Suppressor macrophage treated with lipopolysaccharide for 4 hours (primary cell): ENCODE results near the gene RDM1.

Experiments used
- DNase-seq: peaks from one replicate; pipeline ENCODE4 v3.0.0-alpha.2; 2020

Gene RDM1

DNA sequence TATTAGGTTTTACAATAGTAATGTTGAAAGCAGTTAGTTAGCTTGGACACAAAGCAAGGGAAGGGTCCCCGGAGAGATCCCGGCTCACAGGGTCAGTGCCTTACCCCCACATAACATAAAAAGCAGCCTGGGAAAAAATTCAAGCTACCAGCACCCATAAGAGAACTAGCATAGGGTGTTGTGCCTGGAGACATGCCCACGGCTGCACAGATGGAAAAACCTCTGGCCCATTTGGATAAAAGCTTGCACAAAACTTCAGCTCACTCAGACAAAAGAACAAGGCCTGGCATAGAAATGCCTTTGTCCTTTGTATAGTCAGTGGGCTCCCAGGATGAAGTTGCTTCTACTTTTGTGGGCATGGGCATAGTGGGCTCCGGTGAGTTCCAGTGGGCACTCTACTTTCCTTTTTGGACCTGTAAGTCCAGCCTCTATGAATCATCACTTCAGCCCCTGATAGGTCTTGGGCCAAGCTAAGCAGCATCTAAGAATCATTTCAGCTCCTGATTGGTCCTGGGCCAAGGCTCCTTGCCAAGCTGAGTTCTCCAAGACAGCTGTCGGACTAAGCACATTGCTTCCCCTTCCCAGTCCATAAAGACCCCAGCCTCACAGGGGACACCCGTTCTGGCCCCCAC lies 1.3 kb upstream of the RDM1 start:
- no peak for DNase-seq

- DNase-seq, result no peak
Observed at GRCh38 chr17:35927714-35928113, 2.9 kb downstream of the RDM1 start.

DNA sequence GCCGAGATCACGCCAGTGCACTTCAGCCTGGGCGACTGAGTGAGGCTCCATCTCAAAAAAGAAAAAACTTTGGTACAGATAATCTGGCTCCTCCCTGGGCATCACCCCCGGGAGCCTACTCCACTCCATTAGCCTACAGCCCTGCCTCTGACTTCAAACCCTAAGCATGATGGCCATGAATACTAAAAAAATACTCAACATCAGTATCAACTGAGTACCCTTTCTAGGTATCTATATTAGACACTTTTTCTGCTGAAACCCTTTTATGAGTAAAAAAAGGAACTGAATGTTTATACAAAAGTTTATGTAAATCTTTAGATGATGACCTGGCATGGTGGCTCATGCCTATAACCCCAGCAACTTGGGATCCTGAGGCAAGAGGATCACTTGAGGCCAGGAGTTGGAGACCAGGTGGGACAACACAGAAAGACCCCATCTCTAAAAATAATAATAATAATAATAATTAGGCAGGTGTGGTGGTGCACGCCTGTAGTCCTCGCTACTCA lies 6.9 kb downstream of the RDM1 start:
- peak; percentile 10 for DNase-seq

DNA sequence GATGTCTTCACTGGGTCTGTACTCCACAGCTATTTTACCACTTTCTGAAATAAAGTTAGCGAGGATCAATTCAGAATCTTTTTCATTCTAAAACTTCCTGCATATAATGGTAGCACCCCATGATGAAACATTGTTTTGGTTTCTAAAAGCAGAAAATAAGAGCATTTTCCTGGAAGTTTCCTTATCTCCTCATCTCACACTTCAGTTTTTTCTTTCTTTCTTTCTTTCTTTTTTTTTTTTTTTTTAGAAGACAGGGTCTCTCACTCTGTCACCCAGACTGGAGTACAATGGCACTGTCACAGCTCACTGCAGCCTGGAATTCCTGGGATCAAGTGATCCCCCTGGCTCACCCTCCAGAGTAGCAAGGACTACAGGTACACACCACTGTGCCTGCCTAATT lies 10.3 kb downstream of the RDM1 start:
- DNase-seq, result no peak

DNA sequence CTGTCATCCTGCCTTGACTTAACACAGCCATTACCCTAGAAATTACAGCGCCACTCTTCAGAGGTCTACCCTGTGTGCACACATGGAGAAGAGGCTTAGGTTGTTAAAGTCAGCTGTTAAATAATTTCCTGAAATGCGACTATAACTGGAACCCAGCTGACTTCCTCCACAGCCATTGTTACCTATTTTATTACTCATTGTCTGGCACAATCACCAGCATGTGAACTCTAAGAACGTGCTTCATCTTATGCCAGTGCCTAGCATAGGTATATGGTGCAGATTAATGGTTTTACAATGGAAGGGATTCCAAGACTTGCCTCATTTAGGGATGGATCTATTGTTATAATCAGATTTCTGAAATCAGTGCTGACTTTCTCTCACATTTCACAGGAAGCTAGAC lies 11.9 kb downstream of the RDM1 start:
- no peak for DNase-seq

DNA sequence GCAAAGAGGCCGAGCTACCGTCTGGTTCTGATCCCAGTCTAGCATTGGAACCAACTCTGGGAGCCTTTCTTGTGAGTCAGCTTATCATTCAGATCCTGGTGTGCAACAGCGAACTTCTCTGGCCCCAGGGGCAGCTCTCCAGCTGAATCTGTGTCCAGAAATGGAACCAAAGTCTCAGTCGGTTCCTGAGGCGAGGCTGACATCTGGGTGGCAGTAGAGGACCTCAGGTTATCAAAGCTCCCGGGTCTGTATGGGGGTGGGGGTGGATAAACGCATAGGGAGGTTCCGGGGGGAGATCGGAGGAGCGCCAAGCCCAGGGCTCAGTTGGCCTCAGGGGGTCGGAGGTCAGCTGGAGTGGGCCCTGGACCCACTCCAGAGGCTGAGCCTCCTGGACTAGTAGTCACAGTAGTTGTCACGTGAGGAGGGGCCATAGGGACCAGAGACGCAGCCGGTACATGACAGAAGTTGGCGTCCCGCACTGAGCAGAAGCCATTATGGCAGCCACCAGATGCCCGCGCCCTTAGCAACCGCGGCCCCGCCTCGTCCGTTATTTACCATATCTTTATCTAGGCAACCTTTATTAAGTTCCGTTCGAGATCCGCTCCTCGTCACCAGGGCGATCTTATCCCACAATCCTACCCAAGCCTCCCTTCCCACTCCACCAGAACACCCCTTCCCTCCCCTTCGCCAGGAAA lies 12.9 kb downstream of the RDM1 start:
- DNase-seq, result no peak

DNA sequence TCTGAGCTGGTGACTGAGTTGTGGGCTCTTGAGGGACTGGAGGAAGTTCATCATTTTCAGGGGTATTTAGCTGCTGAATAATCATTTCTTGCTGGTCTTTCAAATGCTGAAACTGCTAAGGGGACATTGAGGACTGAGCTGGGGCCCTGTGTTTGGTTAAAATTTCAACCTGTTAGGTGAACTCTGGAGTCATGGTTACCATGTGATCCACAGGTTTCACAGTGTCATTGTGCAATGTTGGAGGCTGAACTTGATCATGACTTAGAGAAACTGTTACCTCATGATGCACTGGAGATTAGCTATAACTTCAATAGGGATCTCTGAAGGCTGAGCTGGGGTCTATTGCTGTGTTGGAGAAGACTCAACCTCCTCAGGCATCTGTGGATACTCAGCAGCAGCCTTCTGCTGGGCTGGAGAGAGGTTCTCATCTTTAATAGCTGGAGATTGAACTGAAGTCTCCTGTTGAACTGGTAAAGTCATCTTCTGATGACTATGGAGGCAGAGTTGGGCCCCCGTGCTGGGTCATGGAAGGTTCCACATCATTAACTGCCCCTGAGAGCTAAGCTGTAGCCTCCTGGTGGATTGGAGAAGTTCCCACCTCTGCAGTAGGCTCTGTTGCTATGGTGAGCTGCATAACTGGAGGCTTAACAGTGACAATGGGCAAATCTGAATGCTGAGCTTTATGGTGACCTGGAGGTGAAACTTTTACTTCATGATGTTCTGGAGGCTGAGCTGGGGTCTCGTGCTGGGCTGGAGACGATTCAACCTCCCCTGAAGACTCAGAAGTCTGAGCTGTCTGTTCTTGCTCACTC lies 15.2 kb downstream of the RDM1 start:
- DNase-seq, result no peak

GRCh38 chr17:35914354-35914753 lies 16.2 kb downstream of the RDM1 start:
- DNase-seq, result no peak

GRCh38 chr17:35913609-35914008 lies 17.0 kb downstream of the RDM1 start:
- DNase-seq, result no peak

DNA sequence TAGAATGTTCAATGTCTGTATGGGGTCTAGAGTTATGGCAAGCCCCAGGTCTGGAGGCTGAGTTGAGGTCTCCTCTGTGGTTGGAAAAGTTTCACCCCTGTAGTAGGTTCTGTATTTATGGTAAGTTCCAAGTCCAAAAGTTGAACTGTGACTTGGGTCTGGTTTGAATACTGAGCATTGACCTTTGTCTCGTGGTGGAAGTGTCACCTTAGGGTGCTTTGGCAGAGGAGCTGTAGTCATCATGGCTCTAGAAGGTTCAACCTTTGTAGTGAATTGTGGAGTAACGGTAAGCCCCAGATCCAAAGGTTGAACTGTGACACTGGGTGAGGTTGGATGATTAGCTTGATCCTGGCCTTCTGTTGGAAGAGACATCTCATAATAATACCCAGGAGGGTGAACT lies 17.6 kb downstream of the RDM1 start:
- no peak for DNase-seq

DNA sequence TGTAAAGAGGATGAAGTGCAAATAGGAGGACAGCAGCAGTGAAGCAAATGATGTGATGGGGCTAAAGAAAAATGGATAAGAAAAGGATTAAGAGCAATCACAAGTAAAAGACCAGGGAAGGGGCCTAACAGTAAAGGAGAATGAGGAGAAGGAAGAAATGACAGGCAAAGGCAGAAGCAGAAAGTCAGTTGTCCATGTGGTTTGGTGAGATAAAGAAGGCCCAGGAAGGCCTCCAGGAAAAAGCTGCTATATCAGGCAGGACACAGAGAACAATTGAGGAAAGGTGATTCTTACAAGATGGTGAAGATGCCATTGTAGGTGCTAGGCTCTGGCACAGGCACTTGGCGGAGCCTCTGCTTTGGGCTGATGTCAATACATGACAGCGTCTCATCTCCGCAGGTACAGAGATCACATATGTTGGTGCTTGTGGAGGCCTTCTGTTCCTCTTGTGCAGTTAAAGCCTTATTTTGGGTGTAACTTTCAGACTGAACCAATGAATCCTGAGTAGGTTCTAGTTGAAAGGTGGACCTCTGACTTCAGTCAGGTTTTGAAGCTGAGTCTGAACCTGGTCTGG lies 18.1 kb downstream of the RDM1 start:
- DNase-seq, result no peak

DNA sequence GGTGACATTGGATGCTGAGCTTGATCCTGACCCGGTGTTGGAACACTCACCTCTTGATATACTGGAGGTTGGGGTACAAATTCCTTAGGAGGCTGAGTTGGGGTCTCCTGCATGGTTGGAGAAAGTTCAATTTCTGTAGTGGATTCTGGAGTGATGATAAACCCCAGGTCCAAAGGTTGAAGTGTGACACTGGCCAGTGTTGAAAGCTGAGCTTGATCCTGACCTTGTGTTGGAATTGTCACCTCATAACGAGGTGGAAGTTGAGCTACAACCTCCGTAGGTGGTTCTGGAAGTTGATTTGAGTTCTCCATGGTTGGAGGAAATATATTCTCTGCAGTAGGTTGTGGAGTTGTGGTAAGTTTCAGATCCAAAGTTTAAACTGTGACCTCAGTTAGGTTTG lies 21.2 kb downstream of the RDM1 start:
- DNase-seq, result no peak

GRCh38 chr17:35907691-35908090 lies 22.9 kb downstream of the RDM1 start:
- DNase-seq, result no peak

DNA sequence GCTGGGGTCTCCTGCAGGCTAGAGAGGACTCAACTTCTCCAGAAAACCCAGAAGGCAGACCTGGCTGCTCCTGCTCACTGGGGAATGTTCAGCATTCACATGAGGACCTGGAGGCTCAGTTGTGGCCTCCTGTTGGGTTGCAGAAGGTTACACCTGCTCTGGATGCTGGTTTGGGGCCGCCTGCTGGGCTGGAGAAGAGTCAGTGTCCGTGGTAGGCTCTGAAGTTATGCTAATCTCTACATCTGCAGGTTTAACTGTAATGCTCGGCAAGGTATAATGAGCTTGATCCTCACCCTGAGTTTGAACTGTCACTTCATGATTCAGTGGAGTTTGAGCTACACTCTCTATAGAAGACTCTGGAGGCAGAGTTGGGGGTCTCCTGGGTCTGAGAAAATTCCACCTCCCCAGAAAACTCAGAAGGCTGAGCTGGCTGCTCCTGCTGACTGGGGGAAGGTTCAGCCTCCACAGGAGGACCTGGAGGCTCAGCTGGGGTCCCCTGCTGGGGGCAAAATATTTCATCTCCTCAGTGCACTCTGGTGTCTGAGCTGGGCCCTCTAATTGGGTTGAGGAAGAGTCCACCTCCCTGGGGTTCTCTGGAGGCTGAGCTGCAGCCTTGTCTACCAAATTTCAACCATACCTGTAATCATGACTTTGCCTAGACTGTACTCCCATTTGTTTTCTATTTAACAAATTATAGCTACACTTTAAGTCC lies 23.5 kb downstream of the RDM1 start:
- DNase-seq, result no peak

GRCh38 chr17:35906191-35906925 lies 24.2 kb downstream of the RDM1 start:
- DNase-seq, result no peak

- DNase-seq, result no peak
Observed at GRCh38 chr17:35903451-35903850, 27.1 kb downstream of the RDM1 start.

DNA sequence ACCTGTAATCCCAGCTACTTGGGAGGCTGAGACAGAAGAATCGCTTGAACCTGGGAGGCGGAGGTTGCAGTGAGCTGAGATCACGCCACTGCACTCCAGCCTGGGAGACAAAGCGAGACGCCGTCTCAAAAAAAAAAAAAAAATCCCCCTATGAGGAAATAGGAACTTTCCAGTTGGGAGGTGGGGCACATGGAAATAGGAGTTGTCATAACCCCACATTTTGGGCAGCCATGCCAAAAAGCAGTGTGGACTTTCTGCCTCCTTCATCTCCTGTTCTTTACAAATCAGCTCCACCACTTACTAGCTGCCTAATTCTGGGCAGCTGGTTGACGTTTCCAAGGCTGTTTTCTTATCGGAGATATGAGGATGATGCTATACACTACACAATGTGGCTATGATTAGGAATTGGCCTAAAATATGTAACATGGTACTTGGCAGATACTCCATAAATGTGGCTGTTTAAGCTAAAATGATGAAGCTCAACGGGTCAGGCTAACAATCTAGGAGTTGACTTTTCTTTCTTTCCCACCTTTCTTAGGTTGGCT lies 28.9 kb downstream of the RDM1 start:
- DNase-seq, result no peak

DNA sequence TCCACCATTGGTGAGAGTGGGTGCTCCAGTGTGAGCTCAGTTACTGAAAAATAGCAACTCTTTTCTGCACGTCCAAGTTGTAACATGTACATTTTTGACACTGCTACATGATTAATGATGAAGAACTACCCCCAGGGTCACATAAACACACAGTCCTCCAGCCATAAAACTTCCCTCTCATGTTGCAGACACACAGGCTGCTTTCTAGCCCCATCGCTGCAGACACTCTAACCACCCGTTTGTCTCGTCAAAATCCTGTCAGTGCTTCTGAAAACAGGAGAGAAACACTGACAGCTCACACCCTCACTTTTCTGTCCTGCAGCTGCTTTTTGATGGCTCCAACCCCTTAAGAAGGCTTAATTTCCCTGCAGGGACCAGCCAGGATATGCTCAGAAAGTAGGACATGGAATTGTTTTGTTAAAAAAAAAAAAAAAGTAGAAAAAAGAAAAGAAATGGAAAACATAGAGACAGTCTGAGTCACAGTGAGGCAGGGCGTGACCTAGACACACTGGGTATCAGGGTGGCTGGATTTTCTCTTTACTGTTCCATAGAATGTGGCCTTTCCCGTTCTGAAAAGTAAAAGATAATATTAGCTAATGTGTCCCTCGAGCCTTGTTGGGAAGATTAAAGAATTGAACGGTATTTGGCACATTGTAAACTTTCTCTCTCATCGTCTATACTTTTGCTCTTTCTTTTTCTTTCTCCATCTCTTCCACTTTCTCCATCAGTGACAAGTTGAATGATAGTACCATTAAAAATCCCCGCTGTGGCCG lies 29.7 kb downstream of the RDM1 start:
- no peak for DNase-seq

DNA sequence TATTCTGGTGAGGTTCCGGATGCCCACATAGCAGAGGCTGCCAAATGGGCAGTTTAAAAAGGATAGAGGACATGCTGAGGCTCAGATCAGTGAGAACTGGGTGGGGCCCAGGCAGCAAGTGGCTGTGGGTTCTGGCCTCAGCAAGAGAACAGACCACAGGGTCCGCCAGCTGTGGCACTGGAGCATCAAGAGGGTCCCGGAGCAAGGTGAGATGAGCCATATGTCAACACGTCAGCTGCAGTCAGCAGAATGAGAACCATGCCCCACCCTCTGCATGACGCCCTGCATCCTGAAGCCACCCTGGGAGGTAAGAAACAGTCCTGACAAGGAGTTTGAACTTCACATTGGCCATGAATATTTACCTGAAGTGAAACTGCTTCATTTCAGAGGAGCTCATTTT lies 30.3 kb downstream of the RDM1 start:
- no peak for DNase-seq

GRCh38 chr17:35898283-35899070 lies 32.1 kb downstream of the RDM1 start:
- peak; percentile 45 for DNase-seq
